Adrenal gland (tissue), 5 donors: Measurements from ENCODE around the gene GPSM1.

Source experiments
- CTCF ChIP-seq, 6 experiments: fragments of 450-650 bp in 4 of 6; fragments of 200-600 bp in 2 of 6; sonication (generic) in 1 of 6; IDR thresholded peaks; 1 replicate in 5 of 6; 2 replicates in 1 of 6; pipeline versions ENCODE4 v1.5.1 to v1.8.0; 2016 to 2021; ENCODE audit warnings: antibody characterized with exemption in 6 of 6, mild to moderate bottlenecking in 2 of 6, moderate library complexity in 1 of 6
- POLR2A ChIP-seq, 2 donors: fragments of 450-650 bp; IDR thresholded peaks; one replicate each; pipeline ENCODE4 v1.6.1; 2017; ENCODE audit warnings: antibody characterized with exemption in 2 of 2, mild to moderate bottlenecking in 2 of 2, moderate library complexity in 1 of 2
- donor health status: DM: no; HTN: no; CAD: no.

DNA sequence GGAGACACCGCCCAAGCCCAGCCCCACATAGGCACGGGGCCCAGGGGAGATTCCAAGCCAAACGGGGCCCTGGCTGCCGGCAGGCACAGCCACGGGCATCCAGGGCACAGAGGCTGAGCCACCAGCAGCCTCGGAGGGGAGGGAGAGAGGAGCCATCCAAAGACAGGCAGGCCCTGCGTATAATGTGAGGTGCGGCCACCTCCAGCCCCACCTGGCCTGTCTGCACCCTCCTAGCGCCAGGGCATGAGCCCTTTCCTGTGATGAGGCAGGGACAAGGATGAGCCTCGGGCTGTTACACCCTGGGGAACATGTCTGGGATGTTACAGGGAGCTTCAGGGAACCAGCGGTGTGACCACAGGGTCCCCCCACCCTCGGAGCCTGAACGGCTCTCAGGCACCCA is 22.4 kb upstream of the GPSM1 start:
- TF ChIP-seq POLR2A (IDR thresholded peaks at IDR 0.05) (no peak), CTCF (IDR thresholded peaks at IDR 0.05) (no peak)
